H9 (cell line): ENCODE measurements around the gene MT4. TPM values are rescaled to one million over a fixed set of nuclear protein-coding genes. Genes with fewer than 3 reads are reported as not detected.

Experiments used
- DNase-seq: peaks from one replicate; pipeline ENCODE4 v3.0.0-alpha.2; 2017
- H2AFZ ChIP-seq: one replicate; pipeline ENCODE4 v1.6.1; 2013; ENCODE audit warnings: mild to moderate bottlenecking, low read length, control low read depth, moderate library complexity
- H2AK5ac ChIP-seq: 2 replicates; pipeline ENCODE4 v1.6.1; 2013; ENCODE audit warnings: low read length, control low read depth, mixed read lengths; ENCODE audit not compliant: insufficient read length
- H2BK120ac ChIP-seq: one replicate; pipeline ENCODE4 v1.6.1; 2013; ENCODE audit warnings: low read depth, mild to moderate bottlenecking, low read length, control low read depth, inconsistent platforms; ENCODE audit not compliant: poor library complexity, severe bottlenecking
- H2BK12ac ChIP-seq: 2 replicates; pipeline ENCODE4 v1.6.1; 2013; ENCODE audit warnings: low read length, control low read depth, mixed read lengths, low read depth; ENCODE audit not compliant: insufficient read length
- H2BK15ac ChIP-seq: 2 replicates; pipeline ENCODE4 v1.6.1; 2013; ENCODE audit warnings: low read depth, low read length, control low read depth
- H2BK20ac ChIP-seq: one replicate; pipeline ENCODE4 v1.6.1; 2013; ENCODE audit warnings: low read depth, mild to moderate bottlenecking, low read length, control low read depth, inconsistent platforms; ENCODE audit not compliant: poor library complexity, severe bottlenecking
- H2BK5ac ChIP-seq: 2 replicates; pipeline ENCODE4 v1.6.1; 2013; ENCODE audit warnings: low read length, control low read depth, mixed read lengths; ENCODE audit not compliant: insufficient read length
- H3K14ac ChIP-seq: 2 replicates; pipeline ENCODE4 v1.6.1; 2013; ENCODE audit warnings: low read length, control low read depth; ENCODE audit not compliant: insufficient read depth
- H3K18ac ChIP-seq: 2 replicates; pipeline ENCODE4 v1.6.1; 2013; ENCODE audit warnings: low read depth, mild to moderate bottlenecking, mixed read lengths, low read length, control low read depth; ENCODE audit not compliant: insufficient read length
- H3K23ac ChIP-seq: 2 replicates; pipeline ENCODE4 v1.6.1; 2013; ENCODE audit warnings: low read length, control low read depth, mixed read lengths, low read depth; ENCODE audit not compliant: insufficient read length
- H3K23me2 ChIP-seq: 2 replicates; pipeline ENCODE4 v1.6.1; 2013; ENCODE audit warnings: low read depth, mild to moderate bottlenecking, mixed read lengths, low read length, control low read depth; ENCODE audit not compliant: insufficient read length, poor library complexity, severe bottlenecking
- H3K27ac ChIP-seq: 2 replicates; pipeline ENCODE4 v1.5.1; 2013; ENCODE audit warnings: low read length, control low read depth, mixed read lengths, low read depth; ENCODE audit not compliant: insufficient read length
- H3K27me3 ChIP-seq: 2 replicates; pipeline ENCODE4 v1.6.1; 2013; ENCODE audit warnings: low read length, control low read depth, inconsistent platforms; ENCODE audit not compliant: insufficient read depth
- H3K4ac ChIP-seq: 2 replicates; pipeline ENCODE4 v1.6.1; 2013; ENCODE audit warnings: low read depth, mild to moderate bottlenecking, control low read depth, inconsistent platforms, low read length, moderate library complexity
- H3K4me1 ChIP-seq: 2 replicates; pipeline ENCODE4 v1.6.1; 2013; ENCODE audit warnings: low read length, control low read depth, inconsistent platforms; ENCODE audit not compliant: insufficient read depth
- H3K4me2 ChIP-seq: 2 replicates; pipeline ENCODE4 v1.6.1; 2013; ENCODE audit warnings: low read length, control low read depth, mixed read lengths; ENCODE audit not compliant: insufficient read length, insufficient read depth
- H3K56ac ChIP-seq: 2 replicates; pipeline ENCODE4 v1.6.1; 2013; ENCODE audit warnings: low read depth, mild to moderate bottlenecking, mixed read lengths, low read length, control low read depth; ENCODE audit not compliant: insufficient read length
- H3K79me1 ChIP-seq: 2 replicates; pipeline ENCODE4 v1.6.1; 2013; ENCODE audit warnings: low read depth, mild to moderate bottlenecking, moderate library complexity, low read length, control low read depth, inconsistent platforms; ENCODE audit not compliant: insufficient read depth, poor library complexity, severe bottlenecking
- H3K79me2 ChIP-seq: 2 replicates; pipeline ENCODE4 v1.6.1; 2013; ENCODE audit warnings: low read length, control low read depth, inconsistent platforms; ENCODE audit not compliant: insufficient read depth
- H3K9ac ChIP-seq: 2 replicates; pipeline ENCODE4 v1.6.1; 2013; ENCODE audit warnings: low read length, control low read depth, mixed read lengths; ENCODE audit not compliant: insufficient read length; ENCODE audit errors: extremely low read depth
- H3K9me3 ChIP-seq: one replicate; pipeline ENCODE4 v1.6.1; 2013; ENCODE audit warnings: low read depth, low read length, inconsistent platforms; ENCODE audit not compliant: control insufficient read depth
- H3T11ph ChIP-seq: one replicate; pipeline ENCODE4 v1.6.1; 2013; ENCODE audit warnings: mild to moderate bottlenecking, low read length, control low read depth, inconsistent platforms
- H4K20me1 ChIP-seq: one replicate; pipeline ENCODE4 v1.6.1; 2013; ENCODE audit not compliant: control insufficient read depth, insufficient read length, insufficient read depth
- H4K5ac ChIP-seq: 2 replicates; pipeline ENCODE4 v1.6.1; 2013; ENCODE audit warnings: low read depth, mild to moderate bottlenecking, mixed read lengths, low read length, control low read depth; ENCODE audit not compliant: insufficient read length
- H4K8ac ChIP-seq: replicated peaks from 2 replicates; pipeline ENCODE4 v1.6.1; 2013; ENCODE audit warnings: low read length, control low read depth, mixed read lengths, low read depth; ENCODE audit not compliant: insufficient read length
- H4K91ac ChIP-seq: 2 replicates; pipeline ENCODE4 v1.6.1; 2013; ENCODE audit warnings: low read depth, mild to moderate bottlenecking, moderate library complexity, mixed read lengths, low read length, control low read depth; ENCODE audit not compliant: insufficient read length
- H3K27ac Mint-ChIP-seq, 3 experiments: 2 replicates in 2 of 3; 3 replicates in 1 of 3; pipeline ENCODE4 v1.8.0; 2020 to 2021; ENCODE audit warnings: mixed read lengths in 3 of 3, mild to moderate bottlenecking in 1 of 3, moderate library complexity in 1 of 3
- H3K27me3 Mint-ChIP-seq: 2 replicates; pipeline ENCODE4 v1.8.0; 2021; ENCODE audit warnings: low read depth, mild to moderate bottlenecking, moderate library complexity, mixed read lengths
- H3K36me3 Mint-ChIP-seq, 3 experiments: 2 replicates in 2 of 3; 3 replicates in 1 of 3; pipeline ENCODE4 v1.8.0; 2020 to 2021; ENCODE audit warnings: low read depth in 3 of 3, mixed read lengths in 3 of 3; ENCODE audit not compliant: insufficient read depth in 1 of 3
- H3K4me1 Mint-ChIP-seq, 2 experiments: 2 replicates each; pipeline ENCODE4 v1.8.0; 2020; ENCODE audit warnings: mixed read lengths in 2 of 2
- H3K4me3 Mint-ChIP-seq, 2 experiments: 2 replicates in 1 of 2; 3 replicates in 1 of 2; pipeline ENCODE4 v1.8.0; 2020 to 2021; ENCODE audit warnings: mild to moderate bottlenecking in 2 of 2, mixed read lengths in 2 of 2, moderate library complexity in 1 of 2
- H3K9me3 Mint-ChIP-seq, 2 experiments: 2 replicates in 1 of 2; 3 replicates in 1 of 2; pipeline ENCODE4 v1.8.0; 2020; ENCODE audit warnings: mild to moderate bottlenecking in 2 of 2, mixed read lengths in 2 of 2, moderate library complexity in 1 of 2
- CTCF ChIP-seq: fragments of 200-600 bp; sonication (generic); conservative IDR thresholded peaks from 3 replicates; pipeline ENCODE4 v1.8.0; 2021; ENCODE audit warnings: antibody characterized with exemption, mild to moderate bottlenecking
- WGBS: extraction: QIAGEN DNeasy Blood & Tissue Kit; methylation state at CpG from one replicate; pipeline ENCODE4 v1.1.7; 2013; ENCODE audit warnings: missing lambda C conversion rate, low lambda C conversion rate, mixed read lengths; ENCODE audit not compliant: insufficient read length; ENCODE audit errors: extremely low coverage; 5-methylcytosine and 5-hydroxymethylcytosine counted together
- total RNA-seq: library from RNA; stranded (reverse); gene quantifications from 2 replicates; pipeline ENCODE4 v1.2.1, GENCODE V29; 2021

Gene MT4
- total RNA-seq, 1 experiment from 2014 or later: not detected

DNA sequence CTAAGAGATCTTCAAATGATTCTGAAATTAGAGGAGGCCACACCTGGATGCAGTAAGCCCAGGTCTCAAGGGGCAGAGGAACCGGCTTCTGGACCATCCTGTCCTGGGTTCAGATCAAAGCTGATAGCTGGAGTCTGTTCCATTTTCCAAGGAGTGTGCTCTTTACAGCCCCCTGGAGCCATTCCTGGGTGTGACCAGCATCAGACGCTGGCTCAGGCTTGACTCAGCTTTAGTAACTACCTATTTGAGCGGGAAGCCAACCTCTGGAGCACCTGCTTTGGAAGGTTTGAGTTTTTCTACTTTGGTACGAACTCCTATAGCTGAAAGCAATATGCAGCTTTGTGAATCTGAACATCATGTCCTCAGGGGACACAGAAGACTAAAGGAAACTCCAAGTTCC is 32.2 kb upstream of the MT4 start:
- Histone ChIP-seq H3K9me3 (no peaks in the 10 kb centered on the region), H4K20me1 (no peaks in the 10 kb centered on the region), H2BK12ac (no peak overlapping the region), H2AFZ (no peak overlapping the region), H3K23me2 (no peaks in the 10 kb centered on the region), H2BK15ac (no peak overlapping the region), H4K91ac (no peak overlapping the region), H3K27ac (no peak overlapping the region), H3K4me2 (no peak overlapping the region), H3K27me3 (no peaks in the 10 kb centered on the region), H4K5ac (no peak overlapping the region), H2AK5ac (no peak overlapping the region), H2BK120ac (no peak overlapping the region), H3K4ac (no peak overlapping the region), H3T11ph (no peak overlapping the region), H3K18ac (no peak overlapping the region), H2BK5ac (no peak overlapping the region), H3K79me2 (no peaks in the 10 kb centered on the region), H2BK20ac (no peak overlapping the region), H3K56ac (no peak overlapping the region), H3K79me1 (no peaks in the 10 kb centered on the region), H3K14ac (no peak overlapping the region), H4K8ac (no peak overlapping the region), H3K4me1 (no peaks in the 10 kb centered on the region), H3K9ac (no peak overlapping the region), H3K23ac (no peak overlapping the region)
- peak; percentile 47; the same call in 2 of the 3 replicates for TF ChIP-seq CTCF
- WGBS: no CpG with 5 or more reads among the region's 4 CpGs
- no peaks in the 10 kb centered on the region for H3K36me3 Mint-ChIP-seq
- DNase-seq: peak; percentile 41
- no peak overlapping the region; a peak in 1 of 7 replicates for H3K27ac Mint-ChIP-seq
- H3K9me3 Mint-ChIP-seq: no peaks in the 10 kb centered on the region
- H3K4me1 Mint-ChIP-seq: no peaks in the 10 kb centered on the region; a peak in 1 of 4 replicates
- peaks cover 36% of the 10 kb centered on the region for H3K27me3 Mint-ChIP-seq
- no peak overlapping the region for H3K4me3 Mint-ChIP-seq
